ENCODE measurements around the gene SLC4A11.

DNA sequence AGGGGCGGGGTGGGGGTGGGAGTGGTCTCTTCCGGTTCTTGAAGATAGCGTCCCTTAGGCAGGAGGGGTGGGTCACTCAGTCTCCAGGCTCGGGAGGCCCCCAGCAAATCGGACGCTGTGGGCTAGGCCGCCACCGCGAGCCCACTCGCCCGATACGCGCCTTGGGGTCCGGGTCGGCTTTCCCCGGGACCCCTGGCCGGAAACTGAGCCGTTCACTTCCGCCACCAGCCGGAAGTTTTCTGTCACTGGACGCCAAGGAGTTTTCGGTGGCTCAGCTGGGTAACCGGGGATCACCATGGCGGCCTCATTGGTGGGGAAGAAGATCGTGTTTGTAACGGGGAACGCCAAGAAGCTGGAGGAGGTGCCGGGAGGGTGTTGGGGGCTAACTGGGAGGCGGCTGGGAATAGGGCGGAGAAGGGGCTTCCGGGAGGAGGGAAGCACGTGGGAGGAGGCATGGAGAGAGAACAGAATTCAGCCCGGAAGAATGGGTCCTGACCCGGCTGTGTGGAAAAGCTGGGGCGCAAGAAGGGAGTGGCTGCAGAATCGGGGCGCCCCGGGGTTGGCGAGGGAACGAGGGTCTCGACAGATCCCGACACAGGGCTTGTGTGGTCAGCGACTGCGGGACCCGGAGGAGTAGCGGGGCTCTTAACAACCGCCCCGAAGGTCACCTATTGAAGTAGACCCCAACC is 29.6 kb downstream of the SLC4A11 start, which contains the start of gene ITPA:
- TF ChIP-seq, protein P1, sequence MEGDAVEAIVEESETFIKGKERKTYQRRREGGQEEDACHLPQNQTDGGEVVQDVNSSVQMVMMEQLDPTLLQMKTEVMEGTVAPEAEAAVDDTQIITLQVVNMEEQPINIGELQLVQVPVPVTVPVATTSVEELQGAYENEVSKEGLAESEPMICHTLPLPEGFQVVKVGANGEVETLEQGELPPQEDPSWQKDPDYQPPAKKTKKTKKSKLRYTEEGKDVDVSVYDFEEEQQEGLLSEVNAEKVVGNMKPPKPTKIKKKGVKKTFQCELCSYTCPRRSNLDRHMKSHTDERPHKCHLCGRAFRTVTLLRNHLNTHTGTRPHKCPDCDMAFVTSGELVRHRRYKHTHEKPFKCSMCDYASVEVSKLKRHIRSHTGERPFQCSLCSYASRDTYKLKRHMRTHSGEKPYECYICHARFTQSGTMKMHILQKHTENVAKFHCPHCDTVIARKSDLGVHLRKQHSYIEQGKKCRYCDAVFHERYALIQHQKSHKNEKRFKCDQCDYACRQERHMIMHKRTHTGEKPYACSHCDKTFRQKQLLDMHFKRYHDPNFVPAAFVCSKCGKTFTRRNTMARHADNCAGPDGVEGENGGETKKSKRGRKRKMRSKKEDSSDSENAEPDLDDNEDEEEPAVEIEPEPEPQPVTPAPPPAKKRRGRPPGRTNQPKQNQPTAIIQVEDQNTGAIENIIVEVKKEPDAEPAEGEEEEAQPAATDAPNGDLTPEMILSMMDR (IDR thresholded peaks at IDR 0.05) = no peak
- TF ChIP-seq POLR2A (IDR thresholded peaks at IDR 0.05) = no peak

All from lower leg skin (tissue), 3 donors.